Stimulated activated CD8-positive, alpha-beta memory T cell treated with anti-CD3 and anti-CD28 coated beads, Interleukin-12 subunit alpha, Interleukin-12 subunit beta, amount 100 ng/mL, for 24 hours (primary cell): ENCODE data around the gene TMEM181.
A peak's percentile ranks its signal among the peaks of the same experiment; 100 is the strongest.
"Not testable (repeated sequence)": the region's sequence is repeated elsewhere in the genome, so short reads cannot be mapped to it uniquely, and the experiment has no call there.

Source experiments
- DNase-seq: peaks from one replicate; pipeline ENCODE4 v3.0.0-alpha.2; 2020; ENCODE audit errors: extremely low read depth

TMEM181 gene

GRCh38 chr6:158638324-158638854 lies 78.5 kb downstream of the TMEM181 start:
- no peak for DNase-seq

- DNase-seq = no peak
Observed at GRCh38 chr6:158639056-158639455, 79.2 kb downstream of the TMEM181 start.

- no peak for DNase-seq
Observed at GRCh38 chr6:158640519-158640918, 80.6 kb downstream of the TMEM181 start.

- no peak for DNase-seq
Observed at GRCh38 chr6:158642097-158642601, 82.3 kb downstream of the TMEM181 start.

GRCh38 chr6:158643836-158644230 lies 83.9 kb downstream of the TMEM181 start:
- DNase-seq = no peak

- peak; percentile 66 for DNase-seq
Observed at GRCh38 chr6:158644231-158645063, 84.6 kb downstream of the TMEM181 start, which contains the start of gene DYNLT1. Gene DYNLT1 (minus strand): TSS chr6:158644743. CDS start chr6:158644708, 35 bp downstream.

- DNase-seq = no peak
Observed at GRCh38 chr6:158645064-158646022, 85.5 kb downstream of the TMEM181 start.

- DNase-seq = no peak
Observed at GRCh38 chr6:158646023-158646910, 86.4 kb downstream of the TMEM181 start.

GRCh38 chr6:158647501-158647900 lies 87.6 kb downstream of the TMEM181 start:
- DNase-seq = no peak

- DNase-seq = no peak
Observed at GRCh38 chr6:158648682-158649131, 88.8 kb downstream of the TMEM181 start.

- peak; percentile 61 for DNase-seq
Observed at GRCh38 chr6:158649289-158650143, 89.6 kb downstream of the TMEM181 start, which contains the start of gene SYTL3. Gene SYTL3 (plus strand): TSS chr6:158650054. CDS start chr6:158663269, 13,215 bp downstream.

- DNase-seq = not testable (repeated sequence)
Observed at GRCh38 chr6:158651981-158652737, 92.3 kb downstream of the TMEM181 start.

GRCh38 chr6:158653577-158654354 lies 93.9 kb downstream of the TMEM181 start:
- peak; percentile 74 for DNase-seq

- DNase-seq = no peak
Observed at GRCh38 chr6:158654498-158654897, 94.6 kb downstream of the TMEM181 start.

GRCh38 chr6:158654960-158655489 lies 95.1 kb downstream of the TMEM181 start:
- no peak for DNase-seq

- no peak for DNase-seq
Observed at GRCh38 chr6:158655569-158656450, 95.9 kb downstream of the TMEM181 start.

- not testable (repeated sequence) for DNase-seq
Observed at GRCh38 chr6:158656986-158657385, 97.1 kb downstream of the TMEM181 start.
